HG03558 (cell line): Measurements from ENCODE around the gene MEIS2.

ENCODE experiments used
- ATAC-seq: cut with Tn5 transposase; IDR thresholded peaks from one replicate; pipeline ENCODE4 v1.9.1; 2021; ENCODE audit warnings: moderate number of reproducible peaks; ENCODE audit not compliant: unreplicated experiment; ENCODE audit errors: extremely low read depth

Gene MEIS2

GRCh38 chr15:37079726-37080125 is 20.6 kb downstream of the MEIS2 start:
- ATAC-seq, result no peak

- ATAC-seq, result no peak
These were observed 21.8 kb downstream of the MEIS2 start for GRCh38 chr15:37078566-37078965.

GRCh38 chr15:37077623-37078351 is 22.6 kb downstream of the MEIS2 start:
- ATAC-seq, result no peak

- ATAC-seq, result no peak
These were observed 23.8 kb downstream of the MEIS2 start for GRCh38 chr15:37076543-37076942.

GRCh38 chr15:37075777-37076176 is 24.6 kb downstream of the MEIS2 start:
- ATAC-seq, result no peak

- no peak for ATAC-seq
These were observed 28.2 kb downstream of the MEIS2 start for GRCh38 chr15:37072181-37072580.

- no peak for ATAC-seq
These were observed 29.2 kb downstream of the MEIS2 start for GRCh38 chr15:37071134-37071533.

GRCh38 chr15:37070686-37071085 is 29.7 kb downstream of the MEIS2 start:
- no peak for ATAC-seq

- ATAC-seq, result no peak
These were observed 38.4 kb downstream of the MEIS2 start for GRCh38 chr15:37061996-37062395.

- ATAC-seq, result no peak
These were observed 41.3 kb downstream of the MEIS2 start for GRCh38 chr15:37059086-37059485.

GRCh38 chr15:37058316-37058985 is 41.9 kb downstream of the MEIS2 start:
- no peak for ATAC-seq

- no peak for ATAC-seq
These were observed 42.5 kb downstream of the MEIS2 start for GRCh38 chr15:37057831-37058230.

GRCh38 chr15:37057256-37057655 is 43.1 kb downstream of the MEIS2 start:
- no peak for ATAC-seq

- no peak for ATAC-seq
These were observed 43.9 kb downstream of the MEIS2 start for GRCh38 chr15:37056177-37057121.

- ATAC-seq, result no peak
These were observed 44.9 kb downstream of the MEIS2 start for GRCh38 chr15:37055481-37055880.

GRCh38 chr15:37054336-37054735 is 46.0 kb downstream of the MEIS2 start:
- no peak for ATAC-seq

GRCh38 chr15:37053166-37053565 is 47.2 kb downstream of the MEIS2 start:
- no peak for ATAC-seq

GRCh38 chr15:37050345-37050744 is 50.0 kb downstream of the MEIS2 start:
- ATAC-seq, result no peak

- no peak for ATAC-seq
These were observed 53.3 kb downstream of the MEIS2 start for GRCh38 chr15:37046876-37047614.
